HG03108 (cell line): ENCODE measurements around the gene ZNF575.

Experiments
- ATAC-seq: cut with Tn5 transposase; IDR thresholded peaks from one replicate; pipeline ENCODE4 v1.9.1; 2021; ENCODE audit warnings: moderate library complexity; ENCODE audit not compliant: unreplicated experiment

ZNF575 gene

DNA sequence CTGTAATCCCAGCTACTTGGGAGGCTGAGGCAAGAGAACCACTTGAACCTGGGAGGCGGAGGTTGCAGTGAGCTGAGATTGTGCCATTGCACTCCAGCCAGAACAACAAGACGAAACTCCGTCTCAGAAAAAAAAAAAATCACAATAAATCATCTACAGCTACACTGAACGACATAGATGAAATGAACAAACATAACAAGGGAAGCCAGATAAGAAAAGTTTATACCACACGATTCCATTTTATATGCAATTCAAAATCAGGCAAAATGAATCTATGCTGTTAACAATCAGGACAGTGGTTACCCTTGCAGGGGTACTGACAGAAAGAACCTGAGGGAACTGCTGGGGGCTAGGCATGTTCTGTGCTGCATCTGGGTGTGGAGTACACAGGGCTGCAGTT is 36.7 kb downstream of the ZNF575 start:
- no peak for ATAC-seq

DNA sequence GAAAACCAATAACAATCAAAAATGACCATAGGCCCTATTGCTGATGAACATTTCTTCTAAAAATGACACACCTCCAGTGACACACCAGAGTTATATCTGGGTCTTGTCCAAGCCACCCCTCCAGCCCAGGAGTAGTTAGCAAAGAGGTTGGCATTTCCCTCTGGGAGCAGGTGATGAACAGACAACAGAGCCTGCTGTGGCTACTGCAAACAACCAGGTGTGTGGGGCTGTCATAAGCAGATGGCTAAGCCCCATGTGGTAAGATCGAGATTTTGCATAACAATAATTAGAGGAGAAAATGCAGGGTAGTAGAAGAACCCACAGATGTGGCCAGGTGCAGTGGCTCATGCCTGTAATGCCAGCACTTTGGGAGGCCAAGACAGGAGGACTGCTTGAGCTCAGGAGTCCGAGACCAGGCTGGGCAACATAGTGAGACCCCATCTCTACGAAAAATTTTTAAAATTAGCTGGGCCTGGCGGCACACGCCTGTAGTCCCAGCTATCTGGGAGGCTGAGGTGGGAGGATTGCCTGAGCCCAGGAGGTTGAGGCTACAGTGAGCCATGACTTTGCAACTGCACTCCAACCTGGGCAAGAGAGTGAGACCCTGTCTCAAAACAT is 37.3 kb downstream of the ZNF575 start:
- ATAC-seq: no peak

DNA sequence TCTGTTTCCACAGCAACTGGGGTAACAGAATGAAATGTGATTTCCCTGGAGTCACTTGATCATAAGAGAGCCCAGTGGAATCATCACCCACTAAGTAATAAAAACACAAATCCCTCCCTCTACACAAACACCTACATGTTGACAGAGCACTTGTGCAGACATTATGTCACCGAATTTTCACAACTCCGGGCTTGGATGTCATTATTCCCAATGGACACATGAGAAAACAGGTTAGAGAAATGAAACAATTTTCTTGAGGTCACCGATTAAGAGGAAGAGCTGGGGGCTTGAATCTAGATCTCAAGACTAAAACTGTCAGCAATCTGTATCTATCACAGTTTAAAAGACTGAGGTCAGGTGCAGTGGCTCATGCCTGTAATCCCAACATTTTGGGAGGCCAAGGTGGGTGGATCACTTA is 39.2 kb downstream of the ZNF575 start:
- ATAC-seq: no peak

DNA sequence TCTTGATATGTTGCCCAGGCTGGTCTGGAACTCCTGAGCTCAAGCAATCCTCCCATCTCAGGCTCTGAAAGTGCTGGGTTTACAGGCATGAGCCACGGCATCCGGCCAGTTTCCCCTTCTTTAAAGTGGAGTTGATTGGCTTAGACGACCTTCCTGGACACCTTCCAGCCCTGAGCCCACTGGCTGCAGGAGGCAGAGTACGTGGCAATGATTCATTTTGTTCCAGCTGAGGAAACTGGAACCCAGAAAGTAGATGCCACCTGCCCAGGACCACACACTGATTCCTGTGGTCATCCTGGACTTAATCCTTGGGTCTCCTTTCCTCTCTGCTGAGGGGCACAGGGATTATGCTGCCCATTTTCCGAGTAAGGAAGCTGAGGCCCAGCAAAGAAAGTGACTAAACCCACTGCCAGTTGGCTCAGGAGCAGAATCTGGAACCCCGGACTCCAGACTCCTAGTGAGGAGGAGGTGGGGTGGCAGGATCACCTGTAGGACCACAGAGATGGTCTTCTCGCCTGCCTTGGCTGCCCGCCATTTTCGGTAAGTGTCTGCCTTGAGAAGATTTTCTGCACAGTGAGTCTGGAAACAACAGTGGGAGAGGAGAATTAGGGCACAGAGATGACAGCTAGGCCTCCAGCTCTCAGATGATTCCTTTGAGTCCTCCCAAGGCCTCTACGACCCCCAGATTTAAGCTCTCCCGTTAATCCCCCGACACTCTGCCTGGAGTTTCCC is 41.6 kb downstream of the ZNF575 start:
- ATAC-seq: no peak

DNA sequence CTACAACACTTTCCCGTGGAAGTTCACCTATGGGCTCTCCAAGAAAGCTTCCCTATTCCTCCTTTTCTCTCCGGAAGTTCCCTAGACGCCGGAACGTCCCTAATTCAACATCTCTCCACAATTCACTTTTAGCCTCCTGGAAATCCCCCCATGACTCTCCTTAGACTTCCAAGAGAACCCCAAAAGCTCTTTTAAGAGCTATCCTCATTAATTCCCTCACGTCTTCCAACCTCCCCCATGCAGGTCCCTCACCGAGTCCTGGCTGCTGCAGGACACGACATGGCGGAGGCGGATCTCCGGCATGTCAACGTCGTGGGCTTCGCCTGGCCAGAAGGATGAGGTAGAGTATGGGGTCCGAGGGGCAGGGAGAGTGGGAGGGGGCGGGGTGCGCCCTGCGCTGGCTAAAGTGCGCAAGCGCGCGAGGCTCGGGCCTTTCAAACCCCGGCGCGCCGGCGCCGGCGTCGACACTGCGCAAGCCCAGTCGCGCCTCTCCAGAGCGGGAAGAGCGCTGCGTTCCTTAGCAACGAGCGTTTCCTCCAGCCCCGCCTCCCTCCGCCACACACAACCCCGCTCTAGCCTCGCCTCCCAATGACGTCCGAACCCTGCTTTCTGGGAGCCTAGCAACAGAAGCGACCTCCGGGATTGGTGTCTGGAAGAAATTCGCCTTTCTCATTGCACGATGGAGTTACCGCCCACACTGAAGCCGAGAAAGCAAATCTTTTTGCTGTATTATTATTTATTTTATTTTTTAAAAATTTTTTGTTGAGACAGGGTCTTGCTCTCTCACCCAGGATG is 42.4 kb downstream of the ZNF575 start, which contains the start of the genes PINLYP and XRCC1:
PINLYP (plus strand) TSS at position 646 of the 795 bp plus-strand sequence. CDS start 1,391 bp downstream, outside the sequence.
XRCC1 (minus strand) TSS at position 372 of the 795 bp plus-strand sequence; CDS start at position 303, 69 bp downstream.
- peak; percentile 94 for ATAC-seq

DNA sequence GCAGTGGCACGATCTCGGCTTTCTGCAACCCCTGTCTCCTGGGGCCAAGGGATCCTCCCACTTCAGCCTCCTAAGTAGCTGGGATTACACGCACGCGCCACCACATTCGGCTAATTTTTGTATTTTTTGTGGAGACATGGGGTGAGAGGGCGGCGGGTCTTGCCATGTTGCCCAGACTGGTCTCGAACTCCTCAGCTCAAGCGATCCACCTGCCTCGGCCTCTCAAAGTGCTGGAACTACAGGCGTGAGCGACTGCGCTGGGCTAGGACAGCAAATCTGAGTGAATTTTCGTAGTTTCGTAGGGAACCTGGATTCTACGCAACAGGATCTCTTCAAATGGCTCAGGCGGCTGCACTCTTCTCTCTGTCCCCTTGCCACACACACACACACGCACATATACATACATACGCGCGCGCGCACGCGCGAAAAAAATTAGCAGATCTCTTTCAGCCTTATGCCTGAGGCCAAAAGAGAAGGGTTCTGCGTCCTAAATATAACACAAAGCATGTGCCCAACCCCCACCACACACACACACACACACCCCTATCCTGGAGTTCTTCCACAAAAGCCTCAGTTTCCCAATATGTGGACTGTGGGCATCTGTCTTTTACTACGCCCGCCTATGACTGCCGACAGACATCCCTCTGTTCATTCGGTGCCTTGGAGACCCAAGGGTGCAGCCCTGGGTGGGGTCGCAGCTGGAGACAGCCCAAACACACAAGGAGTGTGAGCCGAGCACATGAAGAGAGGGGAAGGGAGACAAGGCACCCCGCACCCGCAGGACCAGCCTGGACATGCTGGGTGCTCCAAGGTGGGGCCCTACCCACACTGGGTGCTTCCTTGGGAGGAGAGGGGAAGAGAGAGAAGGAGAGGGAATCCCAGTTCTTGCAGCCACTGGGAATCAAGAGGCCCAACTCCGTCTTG is 43.2 kb downstream of the ZNF575 start:
- no peak for ATAC-seq

DNA sequence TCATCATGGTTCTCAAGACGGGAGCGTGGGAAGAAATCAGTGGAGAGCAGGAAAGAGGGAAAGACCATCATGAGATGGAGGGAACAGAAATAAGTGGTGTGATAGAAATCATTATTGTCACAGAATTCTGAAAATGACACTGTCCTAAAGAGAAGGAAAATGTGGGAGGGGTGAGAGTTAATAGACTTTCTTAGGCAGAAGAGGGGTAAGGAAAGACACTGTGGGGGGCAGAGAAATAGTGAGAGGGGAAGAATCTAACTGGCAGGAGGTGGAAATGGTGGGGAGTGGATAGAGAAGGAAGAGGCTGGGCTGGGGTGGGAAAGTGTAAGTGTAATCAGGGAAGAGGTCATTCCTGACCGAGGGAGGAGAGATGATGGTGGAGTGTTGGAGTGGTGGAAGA is 45.8 kb downstream of the ZNF575 start:
- ATAC-seq: no peak

DNA sequence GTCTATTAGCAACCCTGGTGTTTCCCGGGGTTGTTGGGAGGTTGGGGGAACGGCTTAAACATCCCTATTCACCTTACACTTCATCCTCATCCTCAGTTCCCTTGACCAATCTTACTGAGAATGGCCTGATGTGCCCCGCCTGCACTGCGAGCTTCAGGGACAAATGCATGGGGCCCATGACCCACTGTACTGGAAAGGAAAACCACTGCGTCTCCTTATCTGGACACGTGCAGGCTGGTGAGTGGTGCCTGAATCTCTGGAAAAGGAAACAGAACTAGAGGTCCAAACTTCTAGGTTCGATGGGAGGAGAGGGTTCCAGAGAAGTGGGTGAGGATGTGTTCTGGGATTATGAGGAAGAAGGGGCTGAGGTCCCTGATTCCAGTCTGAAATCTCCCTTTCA is 48.5 kb downstream of the ZNF575 start:
- ATAC-seq: no peak

DNA sequence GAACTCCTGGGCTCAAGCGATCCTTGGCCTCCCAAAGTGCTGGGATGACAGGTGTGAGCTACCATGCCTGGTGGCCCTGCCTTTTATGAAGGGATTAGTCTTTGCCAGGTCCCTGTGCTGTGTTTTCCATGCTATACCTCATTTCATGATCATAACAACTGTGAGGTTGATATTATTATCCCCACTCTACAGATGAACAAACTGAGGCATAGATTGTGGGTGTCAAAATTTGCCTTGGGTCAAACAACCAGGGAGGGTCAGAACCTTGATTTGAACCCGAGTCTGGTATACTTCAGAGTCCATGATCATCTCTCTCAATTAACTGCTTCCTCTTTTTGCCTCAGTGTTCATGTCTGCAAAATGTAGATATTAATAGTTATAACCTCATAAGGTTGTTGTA is 49.5 kb downstream of the ZNF575 start:
- no peak for ATAC-seq

DNA sequence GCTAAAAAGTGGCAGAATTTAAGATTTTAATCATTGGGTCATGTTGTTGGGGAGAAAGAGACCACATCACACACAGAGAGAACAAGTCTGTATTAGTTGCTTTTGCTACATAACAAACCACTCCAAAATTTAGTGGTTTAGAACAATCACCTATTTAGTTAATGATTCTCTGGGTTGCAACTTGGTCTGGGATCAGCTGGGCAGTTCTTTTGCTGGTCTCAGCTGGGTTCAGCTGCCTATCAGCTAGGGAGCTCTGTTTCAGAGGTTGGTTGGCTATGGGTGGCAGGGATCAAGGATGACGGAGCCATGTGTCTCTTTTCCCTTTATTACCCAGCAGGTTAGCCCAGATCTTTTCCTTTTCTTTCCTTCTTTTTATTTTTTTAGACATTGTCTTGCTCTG is 51.5 kb downstream of the ZNF575 start:
- ATAC-seq: no peak
